Renal pelvis (tissue), 4 donors: ENCODE data around the gene FAM186B. TPM values are rescaled to one million over a fixed set of nuclear protein-coding genes. Genes with fewer than 3 reads are reported as not detected.
A peak's percentile ranks its signal among the peaks of the same experiment; 100 is the strongest.

ENCODE experiments used
- DNase-seq: peaks from one replicate; pipeline ENCODE4 v3.0.0-alpha.2; 2013
- polyA plus RNA-seq, 3 donors: library from polyadenylated mRNA; unstranded; fragments of 120-200 nt; gene quantifications; one replicate each; pipeline ENCODE4 v1.2.1, GENCODE V29; 2013; ENCODE audit not compliant: insufficient read length in 3 of 3

Gene FAM186B
- polyA plus RNA-seq, 3 donors = 0.93 to 3.9 (median 3.9) TPM

DNA sequence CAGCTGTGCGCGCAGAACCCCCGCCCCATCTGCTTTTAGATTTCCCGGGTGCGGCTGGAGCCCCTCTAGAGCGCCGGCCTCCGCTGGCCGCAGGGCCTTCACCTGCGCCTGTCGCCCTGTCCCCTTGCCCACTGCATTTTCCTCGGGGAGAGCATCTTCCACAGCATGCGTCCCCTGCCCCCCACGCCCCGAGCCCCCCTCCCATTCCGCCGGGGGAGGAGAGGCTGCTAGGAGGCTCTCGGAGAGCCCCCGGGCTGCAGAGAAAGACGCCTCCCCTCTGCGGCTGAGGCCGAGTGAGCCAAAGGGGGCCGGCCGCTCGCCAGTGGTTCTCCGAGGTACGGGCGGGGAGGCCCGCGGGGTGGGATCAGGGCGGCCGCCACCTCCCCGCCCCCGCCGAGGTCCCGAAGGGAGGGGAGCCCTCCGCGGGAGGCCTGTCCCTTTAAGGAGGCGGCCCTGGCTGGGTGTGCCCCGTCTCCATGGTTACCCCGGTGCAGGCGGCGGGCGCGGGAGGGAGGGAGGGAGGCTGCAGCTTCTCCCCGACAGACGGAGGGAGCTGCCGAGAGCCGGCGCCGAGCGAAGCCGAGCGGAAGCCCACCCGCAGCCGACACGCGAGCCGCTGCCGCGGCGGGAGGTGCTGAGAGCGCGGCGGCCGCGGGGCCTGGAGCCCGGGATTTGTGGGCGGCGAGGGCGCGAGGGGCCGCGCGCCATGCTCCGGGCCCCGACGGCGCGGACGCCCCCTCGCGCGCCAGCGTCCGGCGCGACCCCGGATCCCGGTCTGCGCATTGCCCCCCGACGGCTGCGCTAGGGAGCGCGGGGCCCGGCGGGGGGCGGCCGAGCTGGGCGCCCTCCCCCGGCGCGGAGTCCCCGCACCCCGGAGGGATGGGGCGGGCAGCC is 66.7 kb downstream of the FAM186B start, which contains the start of gene KCNH3:
KCNH3 (plus strand) TSS at position 521 of the 894 bp plus-strand sequence. CDS start 387 bp downstream, outside the sequence.
- peak; percentile 72 for DNase-seq

DNA sequence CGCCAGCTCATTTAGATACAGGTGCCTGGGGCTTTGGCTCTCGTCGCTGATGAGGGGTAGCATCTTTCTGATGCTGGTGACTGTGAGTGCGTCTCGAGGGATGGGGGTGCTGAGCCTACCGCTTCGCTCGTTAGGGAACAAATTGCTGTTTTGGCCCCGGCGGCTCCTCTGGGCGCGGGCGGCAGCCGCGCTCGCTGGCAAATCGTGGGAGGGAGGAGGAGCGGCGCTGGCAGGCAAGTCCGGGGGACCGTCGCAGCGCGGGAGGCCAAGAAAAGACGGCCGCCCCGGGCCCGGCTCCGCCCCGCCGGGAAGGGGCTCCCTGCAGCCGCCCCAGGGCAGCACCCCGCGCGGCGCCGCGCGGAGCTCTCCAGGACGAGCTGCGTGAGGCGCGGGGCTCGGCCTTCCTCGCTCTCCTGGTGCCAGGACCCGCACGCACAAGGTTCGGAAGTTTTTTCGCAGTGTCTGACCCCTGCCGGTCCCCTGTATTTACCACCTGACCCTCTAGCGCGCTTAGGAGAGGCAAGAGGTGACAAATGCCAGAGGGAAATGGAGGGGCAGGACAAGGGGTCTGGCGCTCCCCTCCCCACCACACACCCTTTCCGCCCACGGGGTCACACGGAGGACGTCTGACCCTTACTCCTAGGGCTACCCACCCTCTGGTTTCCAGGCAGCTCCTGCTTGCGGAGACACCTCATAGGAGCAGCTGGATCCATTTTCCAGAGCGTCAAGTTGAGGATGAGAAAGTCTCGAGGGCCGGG is 67.5 kb downstream of the FAM186B start:
- no peak for DNase-seq

Other genes with a start within 250 kb of the FAM186B start
- gene SPATS2, start 238.2 kb downstream of the FAM186B start, polyA plus RNA-seq = 10 to 100 TPM; 42.5 to 53.3 (median 51.5) TPM
- gene KCNH3, start 66.6 kb downstream of the FAM186B start, polyA plus RNA-seq = 1 to 10 TPM; 6.4 to 8.0 (median 6.7) TPM
- 10 to 100 TPM; 72.6 to 81.3 (median 77.1) TPM for gene MCRS1, start 37.5 kb downstream of the FAM186B start, polyA plus RNA-seq
- 10 to 100 TPM; 25.0 to 34.9 (median 32.1) TPM for gene PRPF40B, start 17.9 kb upstream of the FAM186B start, polyA plus RNA-seq
- 10 to 100 TPM; 37.1 to 39.0 (median 37.1) TPM for gene FMNL3, start 101.8 kb upstream of the FAM186B start, polyA plus RNA-seq
- 100 to 1,000 TPM; 714 to 750 (median 741) TPM for gene TMBIM6, start 135.9 kb upstream of the FAM186B start, polyA plus RNA-seq
- gene NCKAP5L, start 222.8 kb upstream of the FAM186B start, polyA plus RNA-seq = 10 to 100 TPM; 23.4 to 27.7 (median 23.5) TPM
- gene BCDIN3D, start 237.5 kb upstream of the FAM186B start, polyA plus RNA-seq = 1 to 10 TPM; 7.4 to 9.7 (median 9.4) TPM